ENCODE data around the gene CLTB.

Gene CLTB

GRCh38 chr5:176369934-176370711 lies 46.2 kb downstream of the CLTB start:
- ChIA-PET CTCF (no interaction called here), POLR2A (interaction anchor here (1.6 kb wide), 1 partner anchor 8 kb away, joined by 4 read pairs; no protein-coding TSS in a partner anchor)
- TF ChIP-seq SUZ12 (IDR thresholded peaks at IDR 0.05) (no peak), TARDBP (IDR thresholded peaks at IDR 0.05) (no peak)
- DNase-seq (ENCODE audit: extremely low spot score), result no peak

GRCh38 chr5:176368726-176369125 lies 47.6 kb downstream of the CLTB start:
- DNase-seq (ENCODE audit: extremely low spot score), result no peak
- TF ChIP-seq FOXM1 (IDR thresholded peaks at IDR 0.05; ENCODE audit: borderline replicate concordance) (no peak), CTBP1 (IDR thresholded peaks at IDR 0.05; ENCODE audit: borderline replicate concordance) (no peak), PKNOX1 (IDR thresholded peaks at IDR 0.05) (no peak), FOXA1 (IDR thresholded peaks at IDR 0.05) (no peak)
- ChIA-PET CTCF (no interaction called here), POLR2A (no interaction called here)

GRCh38 chr5:176366232-176366894 lies 50.0 kb downstream of the CLTB start:
- CTCF ChIA-PET, result no interaction called here
- no peak for DNase-seq (ENCODE audit: extremely low spot score)
- POLR2A ChIA-PET, result interaction anchor here (1.1 kb wide), 1 partner anchor 22 kb away, joined by 6 read pairs; the partner anchor contains the start of genes HIGD2A and NOP16
- 0 out of 2 replicates have a peak, but pooled peaks have one; percentile 55 for TF ChIP-seq HDGF (IDR thresholded peaks at IDR 0.05; ENCODE audit: borderline replicate concordance)
- TF ChIP-seq SP1 (IDR thresholded peaks at IDR 0.05), result no peak

- POLR2A ChIA-PET, result interaction anchor here (1.1 kb wide), 1 partner anchor 23 kb away, joined by 6 read pairs; the partner anchor contains the start of genes HIGD2A and NOP16
- no peak for TF ChIP-seq FOXA1 (IDR thresholded peaks at IDR 0.05)
- peak; percentile 69 for TF ChIP-seq L3MBTL2 (conservative IDR thresholded peaks at IDR 0.05)
- DNase-seq (ENCODE audit: extremely low spot score), result peak; percentile 77
- CTCF ChIA-PET, result no interaction called here
Observed at GRCh38 chr5:176365351-176366231, 50.7 kb downstream of the CLTB start, which contains the start of gene ARL10. TSS of gene ARL10 (plus strand) at chr5:176365487. CDS start at chr5:176365564, 77 bp downstream.

GRCh38 chr5:176364765-176365350 lies 51.5 kb downstream of the CLTB start:
- DNase-seq (ENCODE audit: extremely low spot score), result no peak
- POLR2A ChIA-PET, result no interaction called here
- TF ChIP-seq NFRKB (IDR thresholded peaks at IDR 0.05) (no peak), L3MBTL2 (conservative IDR thresholded peaks at IDR 0.05) (0 out of 2 replicates have a peak, but pooled peaks have one; percentile 33), ARNT (IDR thresholded peaks at IDR 0.05) (no peak), LEF1 (IDR thresholded peaks at IDR 0.05; ENCODE audit: borderline replicate concordance) (no peak)
- CTCF ChIA-PET, result no interaction called here

GRCh38 chr5:176362233-176362490 lies 54.2 kb downstream of the CLTB start:
- DNase-seq (ENCODE audit: extremely low spot score), result no peak
- ChIA-PET POLR2A (interaction anchor here (0.6 to 3.7 kb wide), 4 partner anchors 9 to 194 kb away, joined by 3 to 22 read pairs (median 8); partner anchors contain the start of genes HIGD2A and NOP16), CTCF (interaction anchor here (1.7 kb wide), 1 partner anchor 176 kb away, joined by 4 read pairs; no protein-coding TSS in a partner anchor)
- TF ChIP-seq FOXM1 (IDR thresholded peaks at IDR 0.05; ENCODE audit: borderline replicate concordance) (no peak), ELF4 (IDR thresholded peaks at IDR 0.05) (no peak), SUZ12 (IDR thresholded peaks at IDR 0.05) (no peak), SP1 (IDR thresholded peaks at IDR 0.05) (no peak), PKNOX1 (IDR thresholded peaks at IDR 0.05) (no peak)

GRCh38 chr5:176361437-176362232 lies 54.7 kb downstream of the CLTB start, which contains the start of gene KIAA1191:
TSS of gene KIAA1191 (minus strand) at chr5:176361764. CDS start at chr5:176359508, 2,256 bp downstream.
- ChIA-PET POLR2A (interaction anchor here (0.6 to 3.7 kb wide), 8 partner anchors 8 to 195 kb away, joined by 3 to 22 read pairs (median 4); partner anchors contain the start of genes CLTB, HIGD2A and NOP16), CTCF (interaction anchor here (1.7 kb wide), 1 partner anchor 176 kb away, joined by 4 read pairs; no protein-coding TSS in a partner anchor)
- DNase-seq (ENCODE audit: extremely low spot score), result peak; percentile 95
- no peak for TF ChIP-seq NFRKB (IDR thresholded peaks at IDR 0.05)
- TF ChIP-seq L3MBTL2 (conservative IDR thresholded peaks at IDR 0.05), result 0 out of 2 replicates have a peak, but pooled peaks have one; percentile 38
- peak; percentile 62 for TF ChIP-seq ELF4 (IDR thresholded peaks at IDR 0.05)
- peak; percentile 71; the same call in 1 of the 2 replicates for TF ChIP-seq TARDBP (IDR thresholded peaks at IDR 0.05)
